ENCODE data around the gene STIP1. TPM values are rescaled to one million over a fixed set of nuclear protein-coding genes. Genes with fewer than 3 reads are reported as not detected.

Gene STIP1
- total RNA-seq, 2 donors from 2014 or later, result 35.8 to 63.6 TPM

GRCh38 chr11:64241491-64242374 is 55.8 kb downstream of the STIP1 start:
- Histone ChIP-seq H3K4me3 (peak overlapping the region; percentile 78 to 85), H3K4me1 (peaks cover 71% of the 10 kb centered on the region), H3K9me3 (no peaks in the 10 kb centered on the region), H3K27me3 (no peaks in the 10 kb centered on the region), H3K36me3 (replicated peaks in 1 of 2; ENCODE audit: insufficient read depth in 1 of 2, low read depth in 2 of 2) (no peaks in the 10 kb centered on the region), H3K27ac (peak overlapping the region; percentile 98 to 100 (median 100))
- ATAC-seq (no peak), DNase-seq (peak; percentile 60 to 100 (median 81))
- 0 to 1% methylated on average over 12 to 63 of the region's 63 CpGs for WGBS, 2 donors
- intact Hi-C loops (cut with DNase I), result no loop called here
- TF ChIP-seq CTCF (IDR thresholded peaks at IDR 0.05) (no peak), POLR2A (IDR thresholded peaks at IDR 0.05) (peak; percentile 35 to 59 (median 53))

GRCh38 chr11:64243236-64243854 is 57.4 kb downstream of the STIP1 start:
- WGBS, 2 donors, result 74 to 75% methylated on average over 8 of the region's 8 CpGs
- Histone ChIP-seq H3K36me3 (replicated peaks in 1 of 2; ENCODE audit: insufficient read depth in 1 of 2, low read depth in 2 of 2) (no peaks in the 10 kb centered on the region), H3K27ac (peak overlapping the region; percentile 98 to 100 (median 100)), H3K4me3 (no peak overlapping the region), H3K4me1 (peaks cover 67% of the 10 kb centered on the region), H3K9me3 (no peaks in the 10 kb centered on the region), H3K27me3 (no peaks in the 10 kb centered on the region)
- no peak for ATAC-seq
- no peak for TF ChIP-seq POLR2A (IDR thresholded peaks at IDR 0.05)
- TF ChIP-seq CTCF (IDR thresholded peaks at IDR 0.05), result no peak
- DNase-seq, result no peak
- intact Hi-C loops (cut with DNase I), result no loop called here

GRCh38 chr11:64244107-64244506 is 58.1 kb downstream of the STIP1 start:
- no peaks in the 10 kb centered on the region for H3K9me3 ChIP-seq
- DNase-seq, result no peak
- ATAC-seq, result no peak
- H3K27ac ChIP-seq, result peak overlapping the region in 3 of 4 donors; percentile 91 to 100 (median 94)
- 33 to 38% methylated on average over 5 of the region's 5 CpGs for WGBS, 2 donors
- no peaks in the 10 kb centered on the region for H3K27me3 ChIP-seq
- intact Hi-C loops (cut with DNase I), result no loop called here
- no peaks in the 10 kb centered on the region for H3K36me3 ChIP-seq (replicated peaks in 1 of 2; ENCODE audit: insufficient read depth in 1 of 2, low read depth in 2 of 2)
- H3K4me3 ChIP-seq, result no peak overlapping the region
- TF ChIP-seq POLR2A (IDR thresholded peaks at IDR 0.05) (no peak), CTCF (IDR thresholded peaks at IDR 0.05) (no peak)
- H3K4me1 ChIP-seq, result peaks cover 60% of the 10 kb centered on the region

GRCh38 chr11:64244966-64245365 is 59.0 kb downstream of the STIP1 start:
- no peak for ATAC-seq
- Histone ChIP-seq H3K36me3 (replicated peaks in 1 of 2; ENCODE audit: insufficient read depth in 1 of 2, low read depth in 2 of 2) (no peaks in the 10 kb centered on the region), H3K4me3 (no peak overlapping the region), H3K27me3 (no peaks in the 10 kb centered on the region), H3K27ac (peak overlapping the region; percentile 91 to 94 (median 92)), H3K4me1 (peaks cover 51% of the 10 kb centered on the region), H3K9me3 (no peaks in the 10 kb centered on the region)
- WGBS, 2 donors, result 0 to 5% methylated on average over 2 to 6 of the region's 6 CpGs
- TF ChIP-seq POLR2A (IDR thresholded peaks at IDR 0.05) (no peak), CTCF (IDR thresholded peaks at IDR 0.05) (no peak)
- no peak for DNase-seq
- intact Hi-C loops (cut with DNase I), result no loop called here
